SK-N-SH treated with all-trans-retinoic acid at 6 μM for 48 hours (cell line): ENCODE results near the gene MIA3.

Source experiments
- CREB5 ChIP-seq: fragments of 250-450 bp; sonication (Bioruptor Pico); IDR thresholded peaks from 2 replicates; pipeline ENCODE4 v1.5.1; 2020; ENCODE audit warnings: low read depth, mild to moderate bottlenecking, moderate library complexity
- CSDC2 ChIP-seq: fragments of 250-450 bp; sonication (Bioruptor Pico); IDR thresholded peaks from 2 replicates; pipeline ENCODE4 v1.5.0; 2020; ENCODE audit warnings: mild to moderate bottlenecking, moderate library complexity
- ZFP3 ChIP-seq: fragments of 250-450 bp; sonication (Bioruptor Pico); IDR thresholded peaks from 2 replicates; pipeline ENCODE4 v1.5.0; 2020; ENCODE audit warnings: mild to moderate bottlenecking, moderate library complexity

GRCh38 chr1:222697203-222697602, 79.3 kb downstream of the MIA3 start:
- TF ChIP-seq ZFP3 (no peak), CREB5 (no peak), CSDC2 (CRISPR knock-in tag) (no peak)
